ENCODE results near the gene MYPOP.

MYPOP gene, protein sequence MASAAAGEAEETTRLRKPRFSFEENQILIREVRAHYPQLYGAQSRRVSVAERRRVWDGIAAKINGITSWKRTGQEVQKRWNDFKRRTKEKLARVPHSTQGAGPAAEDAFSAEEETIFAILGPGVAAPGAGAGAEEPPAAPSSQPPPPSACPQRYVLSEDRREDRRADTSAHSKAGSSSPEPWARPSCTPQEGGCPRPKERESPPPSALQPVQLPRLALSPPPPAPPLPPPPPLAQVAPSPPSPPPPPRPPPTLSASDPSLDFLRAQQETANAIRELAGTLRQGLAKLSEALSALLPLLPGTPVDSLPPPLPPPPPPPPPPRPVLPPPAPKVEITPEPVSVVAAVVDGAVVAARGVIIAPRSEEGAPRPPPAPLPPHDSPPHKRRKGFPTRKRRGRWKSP

GRCh38 chr19:45901912-45902650 is at the start of gene MYPOP:
Gene MYPOP, minus strand, starts transcription at chr19:45902613. Its CDS starts 840 bp downstream, at chr19:45901773.
- in situ Hi-C loops (cut with HindIII; ENCODE audit: low sequenced_read_pairs): no loop called here
- peak within 1 kb of the TSS; percentile 73 for H3K4me3 ChIP-seq (ENCODE audit: low read depth, low read length)
- DNase-seq (ENCODE audit: low read depth, low spot score): no peak
- TF ChIP-seq, protein P1, sequence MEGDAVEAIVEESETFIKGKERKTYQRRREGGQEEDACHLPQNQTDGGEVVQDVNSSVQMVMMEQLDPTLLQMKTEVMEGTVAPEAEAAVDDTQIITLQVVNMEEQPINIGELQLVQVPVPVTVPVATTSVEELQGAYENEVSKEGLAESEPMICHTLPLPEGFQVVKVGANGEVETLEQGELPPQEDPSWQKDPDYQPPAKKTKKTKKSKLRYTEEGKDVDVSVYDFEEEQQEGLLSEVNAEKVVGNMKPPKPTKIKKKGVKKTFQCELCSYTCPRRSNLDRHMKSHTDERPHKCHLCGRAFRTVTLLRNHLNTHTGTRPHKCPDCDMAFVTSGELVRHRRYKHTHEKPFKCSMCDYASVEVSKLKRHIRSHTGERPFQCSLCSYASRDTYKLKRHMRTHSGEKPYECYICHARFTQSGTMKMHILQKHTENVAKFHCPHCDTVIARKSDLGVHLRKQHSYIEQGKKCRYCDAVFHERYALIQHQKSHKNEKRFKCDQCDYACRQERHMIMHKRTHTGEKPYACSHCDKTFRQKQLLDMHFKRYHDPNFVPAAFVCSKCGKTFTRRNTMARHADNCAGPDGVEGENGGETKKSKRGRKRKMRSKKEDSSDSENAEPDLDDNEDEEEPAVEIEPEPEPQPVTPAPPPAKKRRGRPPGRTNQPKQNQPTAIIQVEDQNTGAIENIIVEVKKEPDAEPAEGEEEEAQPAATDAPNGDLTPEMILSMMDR (IDR thresholded peaks at IDR 0.05; ENCODE audit: low read depth, low read length): no peak

GRCh38 chr19:45947926-45948325 is 45.5 kb upstream of the MYPOP start:
- in situ Hi-C loops (cut with HindIII; ENCODE audit: low sequenced_read_pairs): no loop called here
- TF ChIP-seq, protein P1 (IDR thresholded peaks at IDR 0.05; ENCODE audit: low read depth, low read length): no peak
- no peak overlapping the region for H3K4me3 ChIP-seq (ENCODE audit: low read depth, low read length)
- DNase-seq (ENCODE audit: low read depth, low spot score): peak; percentile 65

DNA sequence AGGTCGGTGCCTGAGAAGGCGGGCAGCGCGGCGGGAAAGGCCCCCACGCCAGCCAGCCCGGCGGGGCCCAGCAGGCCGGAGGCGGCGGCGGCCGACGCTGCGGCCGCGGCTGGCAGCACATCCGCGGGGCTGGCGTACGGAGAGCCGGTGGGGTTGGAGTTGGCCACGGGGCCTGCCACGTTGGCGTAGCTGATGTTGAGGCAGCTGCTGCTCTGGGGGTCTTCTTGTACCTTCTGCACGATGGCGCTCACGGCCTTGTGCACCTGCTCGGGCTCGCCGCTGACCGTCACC is 38.0 kb upstream of the MYPOP start:
- in situ Hi-C loops (cut with HindIII; ENCODE audit: low sequenced_read_pairs): no loop called here

GRCh38 chr19:45939792-45940514 is 37.5 kb upstream of the MYPOP start:
- in situ Hi-C loops (cut with HindIII; ENCODE audit: low sequenced_read_pairs): no loop called here
- no peak overlapping the region for H3K4me3 ChIP-seq (ENCODE audit: low read depth, low read length)
- TF ChIP-seq, protein P1 (IDR thresholded peaks at IDR 0.05; ENCODE audit: low read depth, low read length): no peak
- DNase-seq (ENCODE audit: low read depth, low spot score): no peak

More for the DNA sequence above, 38.0 kb upstream of the MYPOP start:
- DNase-seq (ENCODE audit: low read depth, low spot score): no peak
- TF ChIP-seq, protein P1 (IDR thresholded peaks at IDR 0.05; ENCODE audit: low read depth, low read length): no peak
- no peak overlapping the region for H3K4me3 ChIP-seq (ENCODE audit: low read depth, low read length)

GRCh38 chr19:45938733-45939319 is 36.4 kb upstream of the MYPOP start:
- TF ChIP-seq, protein P1 (IDR thresholded peaks at IDR 0.05; ENCODE audit: low read depth, low read length): no peak
- DNase-seq (ENCODE audit: low read depth, low spot score): no peak
- in situ Hi-C loops (cut with HindIII; ENCODE audit: low sequenced_read_pairs): no loop called here
- H3K4me3 ChIP-seq (ENCODE audit: low read depth, low read length): no peak overlapping the region

- TF ChIP-seq, protein P1 (IDR thresholded peaks at IDR 0.05; ENCODE audit: low read depth, low read length): no peak
- DNase-seq (ENCODE audit: low read depth, low spot score): no peak
- no peak overlapping the region for H3K4me3 ChIP-seq (ENCODE audit: low read depth, low read length)
- in situ Hi-C loops (cut with HindIII; ENCODE audit: low sequenced_read_pairs): no loop called here
Observed at GRCh38 chr19:45935267-45935666, 32.9 kb upstream of the MYPOP start.

Measured in astrocyte of the spinal cord (primary cell).